Activated T-cell treated with anti-CD3 and anti-CD28 coated beads for 1 hour (primary cell): Measurements from ENCODE around the gene MSRB3.
"Not testable (repeated sequence)": the region's sequence is repeated elsewhere in the genome, so short reads cannot be mapped to it uniquely, and the experiment has no call there.

Experiments used
- DNase-seq: peaks from one replicate; pipeline ENCODE4 v3.0.0-alpha.2; 2020; ENCODE audit warnings: low read depth

MSRB3 gene

DNA sequence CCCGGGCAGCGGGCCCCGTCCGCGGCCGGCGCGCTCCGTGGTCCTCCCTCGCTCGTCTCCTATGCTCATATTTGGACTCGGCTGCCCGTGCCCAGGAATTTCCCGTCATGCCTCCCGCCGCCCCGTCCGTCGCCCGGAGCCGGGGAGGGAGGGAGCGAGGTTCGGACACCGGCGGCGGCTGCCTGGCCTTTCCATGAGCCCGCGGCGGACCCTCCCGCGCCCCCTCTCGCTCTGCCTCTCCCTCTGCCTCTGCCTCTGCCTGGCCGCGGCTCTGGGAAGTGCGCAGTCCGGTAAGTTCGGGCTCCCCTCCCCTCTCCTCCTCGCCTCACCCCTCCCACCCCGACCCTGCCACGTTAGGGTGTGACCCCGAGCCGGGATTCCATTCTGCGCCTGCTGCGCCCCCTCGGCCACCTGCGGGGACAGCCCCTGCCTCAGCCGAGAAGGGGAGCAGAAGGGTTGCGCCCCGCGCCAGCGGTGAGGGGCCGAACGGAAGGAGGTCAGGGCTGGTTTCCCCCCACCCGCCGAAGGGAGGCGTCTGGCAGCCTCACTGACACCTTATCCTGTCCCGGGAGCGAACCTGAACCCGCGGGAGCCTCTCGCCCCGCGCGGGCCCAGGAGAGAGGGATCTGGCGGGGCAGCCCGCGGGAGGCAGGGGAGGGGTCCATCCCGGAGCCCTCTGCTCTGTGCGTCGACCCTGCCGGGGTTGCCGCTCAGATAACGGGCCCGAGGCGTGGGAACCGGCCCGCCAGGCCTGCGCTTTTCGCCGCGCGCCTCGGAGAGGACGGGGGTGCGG lies at the start of gene MSRB3:
MSRB3 (plus strand) TSS at position 108 of the 793 bp plus-strand sequence. CDS start 29,897 bp downstream, outside the sequence.
- no peak for DNase-seq

DNA sequence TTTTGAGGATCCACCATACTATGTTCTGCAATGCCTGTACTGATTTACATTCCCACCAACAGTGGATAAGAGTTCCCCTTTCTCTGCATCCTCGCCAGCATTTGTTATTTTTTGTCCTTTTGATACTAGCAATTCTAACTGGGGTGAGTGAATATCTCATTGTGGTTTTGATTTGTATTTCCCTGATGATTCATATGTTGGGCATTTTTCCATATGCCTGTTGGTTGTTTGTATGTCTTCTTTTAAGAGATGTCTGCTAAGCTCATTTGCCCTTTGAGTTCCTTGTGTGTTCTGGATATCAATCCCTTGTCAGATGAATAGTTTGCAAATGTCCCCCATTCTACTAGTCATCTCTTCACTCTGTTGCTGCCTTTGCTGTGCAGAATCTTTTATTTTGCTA lies 49.0 kb upstream of the MSRB3 start:
- no peak for DNase-seq

DNA sequence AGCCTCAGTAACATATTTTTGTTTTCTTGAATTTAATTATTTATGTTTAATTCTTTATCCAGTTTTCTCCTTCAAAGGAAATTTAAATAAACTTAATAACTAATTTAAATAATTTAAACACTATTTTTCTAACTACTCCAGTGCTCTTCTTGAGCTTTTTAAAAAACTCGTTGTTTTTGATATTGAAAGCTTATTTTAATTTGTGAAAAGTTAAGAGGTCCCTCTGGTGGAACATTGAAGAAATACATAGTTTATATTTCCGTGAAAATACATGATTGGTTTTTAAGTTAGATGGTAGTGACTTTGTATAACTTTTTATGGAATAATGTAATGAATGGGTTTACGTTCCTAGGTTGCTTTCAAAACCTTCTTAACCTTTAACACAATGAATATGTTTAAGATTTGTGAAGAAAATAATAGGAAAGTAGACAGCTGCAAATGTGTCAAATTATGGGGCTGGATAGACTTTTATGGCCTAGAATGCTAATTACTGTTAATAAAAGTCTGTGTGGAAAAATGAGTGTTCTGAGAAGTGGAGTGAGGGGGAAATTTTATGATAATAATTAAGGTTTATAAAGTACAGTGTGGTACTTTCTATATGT lies 45.9 kb upstream of the MSRB3 start:
- DNase-seq = no peak

DNA sequence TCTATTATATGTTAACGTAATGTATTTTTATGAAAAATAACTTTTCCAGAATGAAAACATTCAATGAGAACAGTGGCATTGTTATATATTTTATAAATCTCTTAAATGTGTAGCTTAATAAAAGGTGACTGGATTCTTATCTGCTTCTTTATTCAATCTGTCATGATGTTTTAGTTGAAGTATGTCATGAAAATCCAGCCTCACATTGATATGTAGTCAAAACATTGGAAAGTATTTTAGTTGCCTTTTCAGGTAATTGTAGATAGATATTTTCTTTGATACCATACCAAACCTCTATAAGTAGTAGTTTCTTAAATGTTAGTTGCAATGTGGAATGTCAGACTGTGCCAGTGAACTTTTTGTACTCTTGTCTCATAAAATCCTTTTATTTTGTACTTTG lies 41.3 kb upstream of the MSRB3 start:
- no peak for DNase-seq

DNA sequence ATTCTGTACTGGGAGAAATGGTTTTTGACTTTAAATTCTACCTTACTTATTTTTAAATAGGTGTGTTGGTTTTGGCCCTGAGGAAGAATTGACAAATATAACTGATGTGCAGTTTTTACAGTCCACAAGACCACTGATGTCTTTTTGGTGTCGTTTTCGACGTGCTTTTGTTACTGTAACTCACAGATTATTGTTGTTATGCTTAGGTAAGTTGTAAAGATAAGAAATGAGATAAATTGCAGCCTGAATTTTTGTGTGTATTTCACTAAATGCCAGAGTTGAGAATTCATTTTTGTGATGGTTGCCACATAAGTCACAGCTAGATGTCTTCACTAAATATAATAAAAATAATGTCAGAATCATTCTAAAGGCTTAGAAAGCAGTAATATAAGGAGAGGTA lies 39.9 kb upstream of the MSRB3 start:
- no peak for DNase-seq

DNA sequence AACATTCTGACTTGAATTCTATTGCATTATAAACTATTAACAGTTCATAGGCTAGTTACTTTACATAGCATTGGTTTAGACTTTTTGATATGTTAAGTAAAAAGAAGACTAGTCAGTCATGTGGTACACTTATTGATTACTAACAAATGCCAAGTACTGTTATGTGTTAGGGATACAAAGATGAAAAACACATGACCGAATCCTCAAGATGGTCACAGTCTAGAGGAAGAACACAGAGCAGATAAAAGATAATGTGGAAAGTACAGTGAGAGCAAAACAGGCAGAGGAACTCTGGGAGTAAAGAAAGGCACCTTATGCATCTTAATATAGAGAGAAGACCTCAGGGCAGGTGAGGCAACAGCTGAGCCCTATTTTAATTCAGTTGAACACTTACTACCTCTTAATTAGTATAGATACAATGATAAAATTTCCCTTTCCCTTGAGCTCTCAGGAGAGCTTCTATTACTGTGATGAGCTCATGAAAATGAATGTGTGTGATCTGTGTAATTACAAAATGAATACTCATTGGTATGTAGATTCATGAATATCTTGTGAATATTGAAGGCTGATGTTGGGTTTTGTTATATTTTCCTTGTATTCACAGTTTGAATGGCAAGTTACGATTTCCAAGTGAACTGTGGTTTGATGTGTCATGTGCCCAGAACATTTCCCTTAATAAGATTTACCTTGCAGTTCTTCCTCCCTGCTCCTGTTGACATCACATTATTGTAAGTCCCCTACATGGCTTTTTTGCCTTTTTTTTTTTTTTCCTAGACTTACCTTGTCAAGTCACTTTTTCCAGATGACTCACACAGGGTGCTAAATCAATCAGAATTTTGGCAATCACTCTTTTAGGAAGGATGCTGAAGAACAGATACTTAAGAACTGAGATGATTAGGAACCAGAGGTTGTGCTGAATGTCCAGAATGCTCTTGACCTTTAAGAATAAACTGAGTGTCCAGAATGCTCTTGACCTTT lies 29.5 kb upstream of the MSRB3 start:
- DNase-seq = no peak

DNA sequence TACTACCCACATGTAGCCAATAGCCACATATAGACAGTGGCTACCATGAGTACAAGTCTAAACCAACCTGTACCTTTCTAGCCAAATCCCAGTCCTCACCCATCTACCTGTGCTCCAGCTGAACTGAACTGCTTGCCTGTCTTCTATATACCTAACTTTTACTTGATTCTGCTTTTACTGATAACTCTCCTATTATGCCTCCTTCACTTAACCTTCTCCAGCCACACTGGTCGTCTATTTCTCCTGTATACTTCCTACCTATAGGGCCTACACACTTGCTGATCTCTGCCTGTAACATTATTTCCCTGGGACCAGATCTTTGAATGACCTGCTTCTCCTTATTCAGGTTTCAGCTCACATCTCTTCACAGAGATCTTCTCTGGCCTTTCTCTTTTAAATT lies 26.0 kb upstream of the MSRB3 start:
- no peak for DNase-seq

DNA sequence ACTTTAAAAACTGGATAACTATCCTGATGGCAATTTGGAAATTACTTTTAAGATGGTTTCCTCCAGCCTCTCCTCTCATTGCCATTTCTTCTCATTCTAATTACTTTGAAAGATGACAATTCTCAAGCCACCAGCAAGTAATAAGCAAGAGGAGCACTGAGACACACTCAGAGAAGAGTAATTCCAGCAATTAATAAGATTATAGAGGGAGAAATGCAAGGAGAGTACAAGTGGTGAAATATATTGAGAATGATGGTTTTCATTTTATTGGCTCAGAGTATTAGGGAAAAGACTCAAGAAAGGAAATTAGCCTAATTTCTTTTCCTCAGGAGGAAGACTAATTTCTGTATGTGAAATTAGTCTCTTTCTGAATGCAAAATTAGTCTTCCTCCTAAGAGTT lies 20.5 kb upstream of the MSRB3 start:
- no peak for DNase-seq

DNA sequence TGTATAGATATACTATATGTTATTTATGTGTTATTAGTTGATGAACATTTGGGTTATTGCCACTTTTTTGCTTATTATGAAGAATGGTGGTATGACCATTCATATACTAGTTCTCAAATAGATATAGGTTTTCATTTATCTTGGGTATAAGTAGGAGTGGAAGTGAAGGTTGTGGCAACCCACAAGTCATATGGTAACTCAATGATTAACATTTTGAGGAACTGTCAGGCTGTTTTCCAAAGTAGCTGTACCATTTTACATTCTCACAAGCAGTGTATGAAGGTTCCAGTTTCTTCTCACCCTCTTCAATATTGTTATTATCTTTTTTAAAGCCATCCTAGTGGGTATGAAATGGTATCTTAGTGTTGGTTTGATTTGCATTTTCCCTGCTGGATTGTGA lies 19.0 kb upstream of the MSRB3 start:
- DNase-seq = no peak

DNA sequence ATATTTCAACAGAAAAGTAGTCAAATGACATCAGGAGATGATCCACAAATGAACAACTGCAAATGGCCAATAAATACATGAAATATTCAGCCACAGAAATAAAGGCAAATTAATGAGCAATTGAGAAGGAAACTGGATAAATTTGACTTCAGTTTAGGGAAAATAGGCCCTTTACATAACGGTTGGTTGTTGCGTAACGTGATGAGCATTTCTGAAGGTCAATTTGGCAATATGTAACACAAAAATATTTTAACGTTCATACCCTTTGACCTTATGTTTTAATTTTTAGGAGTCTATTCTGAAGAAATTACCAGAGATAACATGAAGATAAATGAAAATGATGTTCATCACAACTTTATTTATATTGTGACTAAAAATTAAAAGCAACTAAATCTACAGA lies 14.7 kb upstream of the MSRB3 start:
- DNase-seq = no peak

DNA sequence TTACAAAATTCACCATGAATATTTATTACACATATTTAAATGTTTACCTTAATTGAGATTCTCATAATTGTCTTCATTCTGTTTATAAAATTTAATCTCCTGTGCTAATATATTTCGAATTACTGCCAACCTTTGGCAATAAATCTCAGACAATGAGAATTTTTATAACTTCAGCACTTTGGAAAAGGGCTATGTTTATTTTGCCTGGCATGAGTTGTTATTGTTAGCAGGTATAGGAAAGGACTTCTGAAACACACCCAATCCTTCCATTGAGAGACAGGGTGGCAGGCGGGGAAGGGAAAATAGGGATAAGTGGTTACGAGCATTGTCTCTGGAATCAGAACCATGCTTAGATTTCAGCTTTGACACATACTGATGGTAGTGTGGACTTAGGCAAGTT lies 12.1 kb upstream of the MSRB3 start:
- DNase-seq = no peak

DNA sequence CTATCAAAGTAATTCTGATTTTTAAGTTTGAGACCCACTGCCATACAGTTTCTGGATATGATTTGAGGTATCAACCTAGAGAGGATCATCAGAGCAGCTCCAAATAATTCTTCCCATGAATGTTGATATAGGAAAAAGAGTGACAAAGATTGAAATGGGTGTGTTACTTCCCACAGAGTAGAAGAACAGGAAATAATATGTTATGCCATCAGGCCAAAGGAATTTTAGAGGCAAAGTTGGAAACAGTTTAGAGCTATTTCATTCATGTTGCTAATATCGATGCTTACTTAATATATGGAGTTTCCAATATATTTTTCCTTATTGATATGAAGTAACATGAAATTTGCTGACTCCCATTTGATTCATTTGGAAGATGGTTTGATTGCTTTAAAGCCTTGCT lies 8.9 kb upstream of the MSRB3 start:
- no peak for DNase-seq

DNA sequence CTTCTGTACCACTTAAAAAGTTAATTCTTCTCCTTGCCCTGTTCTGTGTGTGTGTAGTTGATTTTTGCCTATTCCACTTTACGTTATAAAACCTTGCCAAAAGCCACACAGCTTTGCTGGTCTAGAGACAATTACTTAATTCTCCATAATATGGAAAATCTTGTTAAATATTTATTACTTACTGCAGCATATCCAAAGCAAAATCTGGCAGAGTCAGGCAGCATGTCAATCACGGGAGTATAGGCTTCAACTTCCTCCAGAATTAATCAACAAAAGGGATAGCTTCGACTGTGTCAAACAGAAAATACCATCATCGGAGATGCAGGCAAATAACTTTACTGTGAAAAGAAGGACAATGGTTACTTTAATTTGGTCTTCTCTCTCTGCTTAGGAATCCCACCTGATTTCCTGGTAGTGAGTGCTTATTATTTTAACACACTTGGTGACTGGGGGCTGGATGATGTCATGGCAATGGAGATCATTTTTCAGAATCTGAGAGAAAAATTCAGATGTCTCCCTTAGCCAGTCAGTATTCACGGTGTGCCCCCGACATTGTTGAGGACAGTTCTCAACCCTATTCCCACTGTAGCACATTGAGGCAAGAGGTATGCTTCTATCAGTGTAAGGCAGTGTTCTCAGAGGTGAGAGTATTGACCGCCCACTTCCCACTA lies 3.7 kb upstream of the MSRB3 start:
- DNase-seq = no peak

DNA sequence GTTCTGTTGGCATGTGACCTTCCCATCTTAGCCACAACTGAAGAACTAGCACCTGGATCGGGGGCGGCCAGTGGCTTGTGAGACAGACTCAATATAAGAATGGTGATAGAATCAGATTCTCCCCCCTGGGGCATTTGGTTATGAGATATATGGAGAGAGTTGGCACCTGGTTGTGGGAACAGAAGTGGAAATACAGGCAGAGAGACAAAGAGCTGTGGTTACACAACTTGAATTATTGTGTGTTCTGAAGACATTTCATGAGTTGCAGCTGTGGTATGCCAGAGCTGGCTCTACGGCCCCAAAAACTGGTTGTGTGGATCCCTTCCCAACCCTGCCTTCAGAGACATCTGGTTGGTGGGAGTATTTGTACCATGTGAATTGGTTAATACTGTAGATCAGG lies 2.9 kb upstream of the MSRB3 start:
- no peak for DNase-seq

DNA sequence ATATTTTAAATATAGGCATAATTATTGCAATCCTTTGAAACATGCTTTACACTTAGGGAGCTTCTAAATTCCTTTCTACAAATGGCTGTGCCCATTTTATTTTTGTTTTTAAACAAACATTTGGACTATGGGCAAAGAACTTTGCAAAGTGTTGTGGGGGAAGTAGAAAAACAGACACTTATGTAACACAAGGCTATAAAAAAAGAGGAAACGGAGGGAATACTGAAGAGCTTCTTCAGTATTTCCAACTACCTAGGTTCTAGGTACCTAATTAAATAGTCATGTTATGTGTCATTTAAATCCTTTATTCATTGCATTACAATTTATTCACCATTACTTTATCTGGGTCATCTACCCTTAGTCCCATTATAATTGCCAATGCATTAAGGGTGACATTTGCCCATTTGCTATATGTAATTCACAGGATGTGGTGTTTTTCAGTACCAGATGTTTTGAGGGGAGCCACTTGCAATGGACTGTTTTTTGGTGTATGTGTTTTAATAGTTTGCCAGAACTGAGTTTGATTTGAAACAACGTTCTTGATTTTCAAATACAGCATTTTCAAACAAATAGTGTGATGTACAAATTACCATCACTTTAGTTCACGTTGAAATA lies 1.5 kb upstream of the MSRB3 start:
- no peak for DNase-seq

DNA sequence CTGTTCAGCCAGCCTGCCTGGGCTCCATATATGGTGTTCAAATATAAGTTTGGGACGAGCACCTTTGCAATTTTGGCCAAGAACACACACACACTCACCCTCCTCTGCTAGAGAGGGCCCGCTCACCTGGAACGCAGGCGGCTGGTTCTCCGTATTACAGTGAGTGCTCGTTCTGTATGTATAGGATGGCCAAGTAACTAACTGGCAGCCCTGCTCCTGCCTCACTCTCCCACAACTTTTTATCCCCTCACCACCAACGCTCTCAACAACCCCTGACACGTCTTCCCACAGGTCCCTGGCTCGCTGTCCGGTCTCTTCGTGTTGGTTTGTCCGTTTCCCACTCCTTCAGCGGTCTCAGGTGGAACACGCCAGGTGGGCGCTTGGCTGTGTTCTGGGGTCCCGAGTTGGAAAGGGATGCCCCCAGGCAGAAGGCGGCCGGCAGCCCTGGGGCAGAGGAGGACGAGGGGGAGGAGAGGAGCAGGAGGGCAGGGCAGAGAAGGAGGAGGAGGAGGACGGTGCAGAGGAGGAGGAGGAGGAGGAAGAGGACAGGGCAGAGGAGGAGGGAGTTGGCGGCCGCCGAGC lies 398 bp upstream of the MSRB3 start:
- DNase-seq = no peak

DNA sequence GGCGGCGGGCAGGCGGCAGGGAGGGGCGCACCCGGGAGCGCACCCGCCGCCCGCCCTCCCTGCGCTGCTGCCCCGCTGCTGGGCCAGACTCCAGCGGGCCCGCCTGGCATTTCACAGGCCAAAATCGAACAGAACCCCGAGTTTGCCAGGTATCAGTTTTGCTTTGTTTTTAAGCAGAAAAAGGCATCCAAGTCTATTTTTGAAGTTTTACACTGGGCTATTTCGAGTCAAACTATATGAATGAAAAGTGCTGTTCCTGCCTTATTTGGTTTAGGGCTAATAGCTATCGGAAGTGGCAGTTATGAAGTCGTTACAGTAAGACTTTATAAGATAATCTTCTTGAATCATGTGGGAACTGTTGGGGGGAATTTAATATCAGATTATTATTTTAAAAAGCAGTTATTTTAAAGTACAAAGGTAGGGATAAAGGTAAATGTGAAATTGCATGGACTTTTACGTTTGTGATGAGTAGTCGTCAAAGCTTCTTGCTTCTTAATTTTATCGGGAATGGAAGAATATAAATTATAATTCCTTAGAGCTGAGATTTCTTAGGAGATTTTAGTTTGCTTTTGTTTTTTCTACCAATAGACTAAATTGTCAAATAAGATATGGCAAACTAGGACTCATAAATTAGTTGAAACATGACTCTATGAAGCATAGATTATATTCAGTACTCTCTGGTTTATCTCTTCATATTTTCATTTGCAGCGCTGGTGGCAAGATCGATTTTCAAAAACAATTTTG lies 1.1 kb downstream of the MSRB3 start:
- no peak for DNase-seq

DNA sequence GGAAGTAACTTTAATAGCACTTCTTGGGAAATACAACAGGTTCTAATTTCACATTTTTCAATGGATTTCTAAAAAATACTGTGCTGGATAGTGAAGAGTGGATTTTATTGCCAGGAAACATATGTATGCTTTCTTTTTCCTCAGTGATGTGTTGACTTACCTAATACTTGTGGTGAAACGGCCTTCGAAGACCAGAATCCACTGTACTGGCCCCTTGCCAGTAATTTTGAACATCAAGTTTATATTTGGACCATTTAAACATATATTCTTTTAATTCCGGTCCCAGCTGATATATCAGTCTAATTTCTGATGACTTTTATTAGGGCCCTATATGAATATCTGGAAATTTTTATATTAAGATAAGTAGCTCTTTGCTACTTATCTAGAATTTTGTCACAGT lies 1.8 kb downstream of the MSRB3 start:
- DNase-seq = no peak

DNA sequence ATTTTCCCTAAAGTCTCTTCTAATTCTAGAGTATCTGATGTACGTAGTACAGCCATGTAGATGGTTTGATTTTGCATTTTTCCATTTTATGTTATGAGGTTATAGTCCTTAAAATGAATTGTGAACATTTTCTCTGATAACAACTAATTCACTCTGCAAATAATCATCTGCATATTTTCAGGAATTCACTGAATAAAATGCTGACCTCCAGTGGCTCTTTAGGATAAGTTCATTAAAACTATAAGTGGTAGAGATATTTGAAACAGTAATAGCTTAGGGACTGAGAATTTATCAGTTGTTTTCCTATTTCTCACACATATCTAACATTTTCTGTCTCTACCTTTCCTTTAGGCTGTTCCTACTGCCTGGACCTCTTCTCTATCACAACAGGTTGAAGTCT lies 4.4 kb downstream of the MSRB3 start:
- DNase-seq = no peak

DNA sequence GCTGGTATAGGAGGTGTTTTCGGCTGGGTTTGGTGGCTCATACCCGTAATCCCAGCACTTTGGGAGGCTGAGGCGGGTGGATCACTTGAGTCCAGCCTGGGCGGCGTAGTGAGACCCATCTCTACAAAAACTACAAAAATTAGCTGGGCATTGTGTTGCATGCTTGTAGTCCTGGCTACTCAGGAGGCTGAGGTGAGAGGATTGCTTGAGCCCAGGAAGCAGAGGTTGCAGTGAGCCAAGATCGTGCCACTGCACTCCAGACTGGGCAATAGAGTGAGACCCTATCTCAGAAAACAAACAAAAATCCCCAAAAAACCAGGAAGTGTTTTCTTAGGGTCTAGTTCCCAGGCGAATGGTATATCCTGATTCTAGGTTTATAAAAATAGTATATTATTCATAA lies 7.0 kb downstream of the MSRB3 start:
- not testable (repeated sequence) for DNase-seq

DNA sequence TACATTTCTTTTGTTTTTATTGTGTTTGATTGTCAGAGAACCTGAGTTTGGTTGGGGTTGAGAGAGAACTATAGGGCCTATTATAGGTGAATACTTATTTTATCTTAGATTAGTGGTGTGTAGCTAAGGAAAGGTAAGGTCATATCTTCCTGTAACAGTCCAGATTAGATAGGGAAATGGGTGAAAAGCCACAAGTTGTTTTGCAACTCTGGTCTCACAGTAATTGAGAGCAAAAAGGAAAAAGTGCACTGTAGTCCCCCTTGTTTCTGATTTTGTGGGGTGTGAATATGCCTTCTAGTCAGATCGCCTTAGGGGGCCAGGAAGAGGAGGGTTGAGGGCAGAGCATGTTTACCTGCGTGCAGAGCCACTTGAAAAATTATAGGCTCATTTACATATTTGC lies 8.9 kb downstream of the MSRB3 start:
- no peak for DNase-seq
